GM19193 (cell line): ENCODE measurements around the gene MYO1D.

Source experiments
- POLR2A ChIP-seq: IDR thresholded peaks from 4 replicates; pipeline ENCODE4 v1.6.1; 2011; ENCODE audit not compliant: insufficient read depth, insufficient read length; ENCODE audit errors: extremely low read depth

The MYO1D gene

DNA sequence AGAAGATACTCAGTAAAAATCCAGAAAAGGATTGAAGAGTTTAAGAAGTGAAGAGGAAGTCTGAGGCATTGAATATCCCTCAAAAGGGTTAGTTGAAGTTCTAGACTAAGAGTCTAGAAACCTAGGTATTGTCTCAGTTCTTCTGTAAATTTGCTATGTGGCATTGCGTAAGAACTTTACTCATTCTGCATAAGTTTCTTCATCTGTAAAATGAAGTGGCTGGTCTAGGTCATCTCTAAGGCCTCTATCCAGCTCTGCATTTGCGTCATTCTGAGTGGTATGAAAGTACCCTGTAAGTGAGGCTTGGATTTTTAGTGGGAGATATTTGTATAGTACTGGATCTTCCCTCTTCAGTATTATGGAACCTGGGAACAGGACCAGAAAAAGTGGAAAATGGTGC lies 130.2 kb downstream of the MYO1D start:
- no peak for TF ChIP-seq POLR2A

DNA sequence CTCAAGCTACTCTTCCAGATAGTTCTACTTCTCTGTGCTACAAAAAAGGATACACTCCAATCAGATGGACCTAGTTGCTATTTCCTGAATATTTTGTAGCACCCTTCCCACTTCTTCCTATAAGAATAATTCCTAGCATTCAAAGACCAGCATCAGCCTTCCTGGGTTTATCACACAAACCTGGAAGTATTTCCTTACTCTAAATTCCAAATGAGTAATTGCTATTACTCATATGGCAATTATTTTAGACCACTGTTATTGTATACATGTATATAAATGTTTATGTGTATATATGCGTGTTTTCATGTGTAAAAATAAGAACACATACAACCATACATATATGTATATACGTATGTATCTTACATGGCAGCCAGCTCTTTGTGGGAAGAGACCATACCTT lies 130.6 kb downstream of the MYO1D start:
- no peak for TF ChIP-seq POLR2A

DNA sequence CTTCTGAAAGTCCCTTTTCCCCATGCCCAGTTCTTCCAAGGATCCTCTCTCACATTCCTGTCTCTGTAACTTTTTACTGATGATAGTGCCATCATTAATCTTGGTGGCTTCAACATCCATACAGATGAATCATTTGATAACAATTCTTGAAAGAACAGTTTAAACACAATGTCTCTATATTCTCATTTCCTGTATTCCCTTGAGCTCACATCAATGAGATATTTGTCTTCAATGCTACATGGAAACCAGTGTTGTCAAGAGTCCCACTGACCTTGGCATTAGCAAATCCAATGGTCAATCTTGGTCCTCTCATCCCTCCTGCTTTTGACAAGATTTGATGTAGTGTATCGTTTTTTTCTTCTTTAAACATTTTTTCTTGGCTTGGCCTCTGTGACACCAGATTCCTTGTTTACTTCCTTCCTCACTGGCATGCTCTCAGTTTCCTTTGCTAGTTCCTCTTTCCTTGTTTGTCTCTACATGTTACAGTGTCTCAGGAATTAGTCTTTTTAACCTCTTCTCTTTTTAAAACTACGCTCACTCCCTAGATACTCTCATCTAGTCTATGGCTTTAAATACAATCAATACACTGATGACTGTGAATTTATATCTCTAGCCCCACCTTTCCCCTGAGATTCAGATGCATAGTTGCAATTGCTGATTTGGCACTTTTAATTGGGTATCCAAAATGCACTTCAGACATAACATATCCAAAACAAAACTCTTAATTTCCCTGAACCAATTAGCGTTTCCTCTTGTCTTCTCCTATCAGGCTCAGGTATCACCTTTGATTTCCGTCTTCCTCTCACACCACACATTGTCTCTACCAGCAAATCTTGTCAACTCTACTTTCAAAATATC lies 134.0 kb downstream of the MYO1D start:
- TF ChIP-seq POLR2A = no peak

DNA sequence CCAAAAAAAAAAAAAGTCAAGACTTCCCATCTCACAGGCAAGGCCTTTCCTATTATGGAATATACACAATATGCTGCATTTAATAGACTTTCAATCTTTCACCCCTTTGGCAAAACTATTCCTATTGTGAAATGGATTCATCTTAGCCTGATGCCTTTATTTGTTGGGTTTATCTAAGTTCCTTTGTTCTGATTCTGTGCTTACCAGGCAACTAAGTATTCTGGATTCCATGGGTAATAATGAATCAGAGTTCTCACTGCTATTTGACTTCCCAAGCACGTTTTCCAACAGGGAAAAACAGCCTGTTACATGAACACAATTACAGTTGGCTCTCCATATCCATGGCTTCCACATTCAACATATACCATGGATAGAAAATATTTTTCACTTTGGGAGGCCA lies 135.5 kb downstream of the MYO1D start:
- no peak for TF ChIP-seq POLR2A

DNA sequence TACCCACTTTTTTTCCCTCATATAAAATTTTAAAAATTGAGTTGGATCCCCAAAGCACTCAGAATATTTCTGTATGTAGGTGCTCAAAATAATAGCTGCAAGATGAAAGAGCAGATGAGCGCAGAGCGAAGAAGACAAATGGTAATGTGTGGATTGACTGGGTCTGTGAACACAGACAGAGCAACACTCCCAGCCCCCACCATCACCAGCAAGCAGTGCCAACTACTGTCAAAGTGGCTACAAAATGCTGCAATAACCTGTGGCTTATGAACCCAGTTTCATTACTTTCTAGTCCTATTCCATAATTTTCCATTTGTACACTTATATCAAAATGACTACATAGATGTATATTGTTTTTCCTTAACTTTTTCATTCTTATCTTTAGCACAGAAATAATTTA lies 137.2 kb downstream of the MYO1D start:
- TF ChIP-seq POLR2A = no peak

DNA sequence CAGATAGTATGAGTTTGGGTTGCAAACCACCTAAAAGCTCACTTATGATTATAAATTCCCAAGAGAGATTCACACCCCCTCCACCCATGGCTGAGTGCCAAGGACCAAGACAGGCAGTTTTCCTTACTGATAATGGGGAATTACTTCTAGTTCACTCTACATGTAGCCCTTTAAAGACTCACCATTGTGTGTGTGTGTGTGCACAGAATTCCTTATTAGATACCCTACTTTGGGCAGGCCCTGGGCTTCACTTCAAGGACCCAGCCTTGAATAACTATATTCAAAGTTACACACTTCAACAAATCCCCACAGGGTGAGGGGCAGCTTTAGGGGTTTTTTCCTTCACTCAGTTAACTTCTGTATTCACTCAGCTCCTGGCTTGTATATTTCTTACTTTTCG lies 143.5 kb downstream of the MYO1D start:
- no peak for TF ChIP-seq POLR2A

DNA sequence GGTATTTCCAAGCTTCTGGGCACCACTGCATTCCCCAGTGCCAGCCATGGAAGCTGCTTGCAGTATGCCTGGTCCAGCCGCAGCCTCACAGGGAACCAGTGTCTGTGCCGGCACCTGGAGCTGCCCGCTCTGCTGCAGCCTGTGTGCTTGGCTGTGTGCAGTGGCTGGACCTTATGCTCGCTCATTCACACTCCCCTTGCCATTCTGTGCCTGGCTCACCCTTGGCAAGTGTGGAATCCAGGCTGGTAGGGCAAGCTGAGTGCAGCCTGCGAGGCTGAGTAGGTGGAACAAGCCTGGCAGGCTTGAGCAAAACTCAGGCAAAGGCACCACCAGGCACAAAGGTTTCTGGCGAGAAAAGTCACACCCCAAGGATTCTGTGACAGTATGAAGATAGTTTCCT lies 144.0 kb downstream of the MYO1D start:
- TF ChIP-seq POLR2A = no peak

DNA sequence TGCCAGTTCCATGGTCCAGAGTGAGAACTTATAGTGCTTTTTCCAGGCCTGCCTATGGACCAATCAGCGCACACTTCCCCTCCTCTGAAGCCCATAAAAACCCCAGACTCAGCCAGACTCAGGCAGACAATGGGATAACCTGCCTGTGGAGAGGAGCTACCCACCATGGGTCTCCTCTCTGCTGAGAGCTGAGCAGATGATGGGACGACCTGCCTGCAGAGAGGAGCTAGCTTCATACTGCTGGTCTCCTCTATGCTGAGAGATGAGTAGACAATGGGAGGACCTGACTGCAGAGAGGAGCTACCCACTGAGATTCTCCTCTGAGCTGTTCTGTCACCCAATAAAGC lies 144.7 kb downstream of the MYO1D start:
- TF ChIP-seq POLR2A = no peak

DNA sequence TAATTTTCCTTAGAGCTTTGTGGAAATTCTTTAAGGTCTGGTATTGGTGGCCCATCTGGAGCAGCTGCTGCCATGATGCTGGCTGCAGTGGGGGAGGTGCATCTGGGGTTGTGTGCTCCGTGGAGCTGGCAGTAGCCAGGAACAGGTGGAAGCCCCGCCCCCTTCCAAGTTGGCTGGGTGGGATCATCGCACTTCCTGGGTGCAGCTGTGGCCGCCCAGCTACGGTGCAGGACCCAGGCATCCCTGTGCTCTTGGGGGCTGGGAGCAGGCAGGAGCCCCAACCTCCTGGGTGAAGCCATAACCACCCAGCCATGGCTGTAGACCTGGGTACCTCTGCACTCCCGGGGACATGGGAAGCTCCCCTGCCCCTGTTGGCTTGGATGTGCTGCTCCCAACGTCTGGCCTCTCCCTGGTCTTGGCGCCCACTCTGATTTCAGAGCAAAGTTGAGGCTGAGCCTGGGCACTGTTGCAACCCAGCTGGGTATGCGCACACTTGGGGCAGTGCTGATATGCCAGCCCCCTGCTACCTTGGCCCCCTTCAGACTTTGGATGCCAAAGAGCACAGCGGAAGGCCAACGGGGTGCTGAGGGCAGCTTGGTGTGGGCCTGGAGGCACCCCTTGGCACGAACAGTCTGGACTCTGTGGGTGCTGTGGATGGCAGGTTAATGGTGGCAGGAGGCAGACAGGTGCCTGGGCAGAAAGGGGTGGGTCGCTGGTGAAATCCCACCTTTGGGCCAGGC lies 145.2 kb downstream of the MYO1D start:
- TF ChIP-seq POLR2A = no peak

DNA sequence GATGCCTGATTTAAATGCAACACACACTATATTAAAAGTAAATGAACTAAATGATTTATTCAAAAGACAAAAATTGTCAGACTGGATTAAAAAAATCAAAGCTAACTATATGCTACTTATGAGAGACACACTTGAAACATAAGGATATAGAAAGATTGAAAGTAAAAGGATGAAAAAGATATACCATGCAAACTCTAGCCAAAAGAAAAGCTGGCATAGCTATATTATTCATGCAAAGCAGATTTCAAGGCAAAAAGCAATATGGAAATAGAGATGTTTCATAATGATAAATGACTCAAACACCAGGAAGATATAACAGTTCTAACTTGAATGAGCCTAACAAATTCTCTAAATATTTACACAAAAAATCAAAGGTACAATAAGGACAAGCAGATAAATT lies 149.2 kb downstream of the MYO1D start:
- no peak for TF ChIP-seq POLR2A

DNA sequence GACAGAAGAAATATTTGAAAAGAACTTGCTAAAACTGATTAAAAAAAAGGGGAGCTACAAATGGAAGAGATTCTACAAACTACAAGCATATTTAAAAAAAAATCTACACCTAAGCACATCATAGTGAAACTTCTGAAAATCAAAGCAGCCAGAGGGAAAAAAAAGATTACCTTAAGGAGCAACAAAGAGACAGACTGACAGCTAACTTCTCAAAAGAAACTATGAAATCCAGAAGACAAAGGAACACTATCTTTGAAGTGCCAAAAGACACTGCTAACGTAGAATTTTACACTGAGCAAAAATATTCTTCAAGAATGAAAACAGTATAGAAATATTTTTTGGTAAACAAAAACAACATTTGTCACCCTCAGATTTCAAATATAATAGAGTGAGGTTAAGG lies 151.2 kb downstream of the MYO1D start:
- no peak for TF ChIP-seq POLR2A

DNA sequence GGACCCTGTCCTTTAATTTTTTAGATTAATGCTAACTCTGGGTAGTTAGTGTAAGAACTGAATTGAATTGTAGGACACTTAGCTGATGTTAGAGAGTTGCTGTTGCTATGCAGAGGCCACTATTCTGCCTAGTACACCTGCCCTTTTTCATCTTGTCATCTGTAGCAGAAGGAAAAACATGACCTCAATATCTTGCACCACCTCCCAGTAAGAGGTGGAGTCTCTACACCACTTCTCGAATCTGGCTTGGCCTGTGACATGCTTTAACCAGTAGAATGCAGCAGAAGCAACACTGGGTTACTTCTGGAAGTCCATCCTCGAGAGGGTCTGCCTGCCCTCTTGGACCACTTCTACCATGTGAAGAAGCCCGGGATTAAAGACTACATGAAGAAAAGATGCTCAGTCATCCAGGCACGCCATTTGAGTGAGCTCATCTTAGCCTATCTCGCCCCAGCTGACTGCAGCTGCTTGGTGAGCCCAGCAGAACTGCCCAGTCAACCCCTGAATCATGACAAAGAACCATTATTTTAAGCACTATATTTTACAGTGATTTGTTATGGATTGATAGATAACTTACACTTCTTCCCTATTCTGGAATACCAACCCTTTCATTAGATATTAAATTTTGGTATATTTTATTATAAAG lies 153.5 kb downstream of the MYO1D start:
- TF ChIP-seq POLR2A = no peak

DNA sequence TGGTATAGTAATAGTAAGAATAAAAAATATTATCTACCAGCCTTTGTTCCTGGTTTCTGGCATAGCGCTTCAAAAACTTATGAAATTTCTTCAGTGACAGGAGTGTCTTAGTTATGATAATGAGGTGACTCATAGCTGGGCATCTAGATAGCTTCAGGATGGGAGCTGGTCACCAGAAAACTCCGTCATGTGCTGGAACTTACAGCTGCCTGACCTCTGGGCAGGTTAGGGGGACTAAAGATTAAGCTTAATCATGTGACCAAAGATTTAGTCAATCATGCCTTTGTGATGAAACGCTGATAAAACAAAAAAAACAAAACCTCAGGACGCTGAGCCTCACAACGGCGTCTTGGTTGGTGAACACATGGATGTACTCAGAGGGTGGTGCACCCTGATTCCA lies 154.2 kb downstream of the MYO1D start:
- TF ChIP-seq POLR2A = no peak

DNA sequence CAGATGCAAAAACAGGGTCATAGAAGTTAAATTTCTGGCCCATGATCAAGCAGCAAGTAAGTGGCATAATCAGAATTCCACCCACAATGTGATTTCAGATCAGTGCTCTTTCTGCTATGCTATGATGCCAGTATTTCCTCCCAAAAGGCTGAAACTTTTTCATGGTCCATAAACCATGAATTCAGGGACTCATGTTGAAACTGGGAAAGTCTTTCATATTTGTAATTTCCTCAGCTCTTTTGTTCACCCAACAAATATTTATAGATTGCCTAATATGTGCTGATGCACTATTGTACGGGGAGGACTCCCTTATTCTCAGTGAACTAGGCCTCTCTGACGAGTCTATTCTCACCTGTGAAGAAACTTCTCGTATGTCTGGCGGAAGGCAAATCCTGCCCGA lies 156.3 kb downstream of the MYO1D start:
- no peak for TF ChIP-seq POLR2A

DNA sequence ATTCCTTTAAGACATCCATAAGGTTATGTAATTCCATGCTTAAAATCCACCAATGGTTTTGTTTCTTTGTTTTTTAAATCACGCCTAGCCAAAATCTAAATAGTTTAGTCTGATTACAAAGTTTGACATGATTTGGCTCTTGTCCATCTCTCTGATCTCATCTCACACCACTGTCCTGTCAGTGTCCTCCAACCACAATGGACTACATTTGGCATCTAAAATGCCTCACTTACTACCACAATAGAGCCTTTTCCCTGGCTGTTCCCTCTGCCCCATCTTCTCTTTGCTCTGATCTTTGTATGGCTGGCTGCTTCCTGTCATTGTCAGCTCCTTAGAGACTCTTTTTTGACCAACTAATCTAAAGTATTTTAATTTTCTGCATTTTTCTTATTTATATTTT lies 157.2 kb downstream of the MYO1D start:
- no peak for TF ChIP-seq POLR2A

DNA sequence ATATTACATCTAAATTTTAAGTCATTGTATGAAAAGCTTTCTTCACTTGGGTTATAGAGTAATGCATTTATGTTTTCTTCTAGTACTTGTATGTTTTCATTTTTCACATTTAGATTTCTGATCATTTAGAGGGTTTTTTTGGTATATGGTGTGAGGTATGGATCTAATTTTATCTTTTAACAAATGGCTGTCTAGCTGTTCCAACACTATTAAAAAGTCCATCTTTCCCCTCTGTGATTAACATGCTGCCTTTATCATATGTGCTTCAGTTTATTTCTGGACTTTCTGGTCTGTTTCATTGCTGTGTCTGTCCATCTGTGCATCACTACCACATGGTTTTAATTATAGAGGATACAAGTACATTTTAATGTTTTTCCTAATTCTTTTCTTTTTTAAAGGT lies 163.8 kb downstream of the MYO1D start:
- TF ChIP-seq POLR2A = no peak

DNA sequence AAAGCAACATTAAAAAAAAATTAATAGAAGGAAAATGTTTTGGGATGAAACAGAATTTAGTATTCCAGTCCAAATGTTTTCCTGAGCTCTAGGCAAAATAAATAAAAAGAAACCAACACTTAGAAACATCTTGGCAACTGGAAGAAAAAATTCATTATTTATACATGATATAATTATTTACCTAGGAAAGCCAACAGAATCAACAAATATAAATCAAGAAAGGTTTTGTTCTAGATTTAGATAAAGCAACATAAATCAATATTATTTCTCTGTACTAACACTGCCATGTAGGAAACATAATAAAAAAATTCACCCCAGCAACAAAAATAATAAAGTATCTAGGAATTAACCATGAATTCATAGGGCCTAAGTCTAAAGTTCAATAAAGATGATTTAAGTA lies 167.4 kb downstream of the MYO1D start:
- no peak for TF ChIP-seq POLR2A

DNA sequence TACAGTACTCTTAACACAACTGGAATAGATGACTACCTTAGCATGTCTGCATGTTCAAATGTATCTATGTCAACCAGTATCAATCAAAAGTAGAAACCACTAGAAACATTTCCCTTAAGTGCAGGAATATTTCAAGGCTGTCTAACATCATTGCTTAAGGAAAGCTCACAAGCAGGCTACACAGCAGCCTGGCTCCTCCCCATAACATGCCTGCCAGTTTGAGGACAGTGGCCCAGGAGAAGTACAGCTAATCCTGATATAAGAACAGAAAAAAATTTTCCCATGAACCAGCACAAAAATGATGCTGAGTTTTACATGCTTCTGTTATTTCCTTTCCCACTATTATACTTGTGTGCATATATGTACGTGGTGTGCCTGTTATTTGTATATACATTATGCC lies 175.1 kb downstream of the MYO1D start:
- TF ChIP-seq POLR2A = no peak
